HG03354 (cell line): Measurements from ENCODE around the gene STC2.

ENCODE experiments used
- ATAC-seq: cut with Tn5 transposase; IDR thresholded peaks from one replicate; pipeline ENCODE4 v1.9.1; 2021; ENCODE audit warnings: mild to moderate bottlenecking; ENCODE audit not compliant: unreplicated experiment, poor library complexity, severe bottlenecking

The STC2 gene

DNA sequence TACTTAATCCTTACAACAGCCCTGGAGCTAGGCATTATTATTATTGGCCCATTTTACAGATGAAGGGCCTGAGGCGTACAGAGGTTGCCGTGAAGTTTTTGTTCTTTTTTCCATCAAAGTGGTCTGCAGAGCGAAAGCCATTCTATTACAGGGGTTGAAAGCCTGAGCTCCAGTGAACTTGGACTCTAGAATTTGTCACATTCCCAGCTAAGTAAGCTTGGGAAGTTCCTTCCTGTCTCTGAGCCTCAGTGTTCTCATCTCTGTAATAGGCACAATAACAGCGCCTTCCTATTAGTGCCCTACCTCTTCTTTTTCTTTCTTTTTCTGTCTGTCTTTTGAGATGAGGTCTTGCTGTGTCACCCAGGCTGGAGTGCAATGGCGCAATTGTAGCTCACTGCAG, 49.0 kb downstream of the STC2 start:
- ATAC-seq, result no peak

DNA sequence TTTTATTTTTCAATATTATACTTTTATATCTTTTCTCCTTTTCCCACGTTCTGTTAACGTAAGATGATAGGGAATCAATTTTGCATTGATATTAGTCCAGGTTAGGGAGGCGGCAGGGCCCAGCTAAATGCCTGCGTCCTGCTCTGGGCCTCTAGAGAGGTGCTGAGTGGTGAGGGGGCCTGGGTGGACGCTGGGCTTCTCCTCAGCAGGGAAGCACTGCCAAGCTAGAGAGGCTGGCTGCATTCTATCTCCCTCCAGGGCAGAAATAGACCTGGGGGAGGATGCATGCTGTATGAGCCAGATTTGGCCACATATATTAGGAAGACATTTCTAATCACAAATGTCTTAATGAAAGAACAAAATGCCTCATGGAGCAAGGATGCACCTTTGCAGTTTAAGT, 49.6 kb downstream of the STC2 start:
- no peak for ATAC-seq

DNA sequence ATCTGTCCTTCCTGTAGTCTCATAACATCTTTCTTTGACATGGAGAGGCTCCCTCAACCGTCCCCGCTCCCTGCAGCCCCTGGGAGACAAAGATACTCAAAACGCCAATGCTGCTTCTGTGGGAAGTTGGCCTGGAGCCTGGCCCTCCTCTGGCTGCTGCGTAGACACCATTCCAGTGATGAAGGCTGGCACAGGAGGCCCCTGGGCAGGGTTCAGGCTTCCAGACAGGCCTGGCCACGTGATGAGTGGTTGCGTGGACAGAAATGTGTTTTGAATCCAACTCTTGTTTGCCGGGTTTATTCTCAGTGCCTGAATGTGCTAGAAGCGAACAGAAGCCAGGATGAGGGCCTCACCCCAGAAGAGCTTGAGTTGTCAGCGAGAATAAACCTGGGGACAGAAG, 50.0 kb downstream of the STC2 start:
- no peak for ATAC-seq

DNA sequence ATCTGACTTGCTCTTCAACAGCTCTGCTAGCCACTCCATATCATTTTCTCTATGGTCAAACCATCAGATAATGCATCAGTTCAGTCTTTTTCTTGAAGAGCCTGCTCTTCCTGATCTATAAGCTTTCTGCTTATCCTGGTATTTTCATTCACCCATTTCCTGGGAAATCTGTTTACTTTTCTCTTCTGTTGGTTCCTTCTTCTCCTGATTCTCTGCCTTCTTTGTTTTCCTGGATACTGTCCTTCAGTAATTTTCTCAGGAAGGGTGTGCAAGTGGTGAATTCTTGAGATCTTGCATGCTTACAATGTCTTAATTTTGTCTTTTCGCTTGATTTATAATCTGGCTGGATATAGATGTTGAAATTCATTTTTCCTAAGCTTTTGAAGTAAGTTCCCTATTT, 53.4 kb downstream of the STC2 start:
- no peak for ATAC-seq

DNA sequence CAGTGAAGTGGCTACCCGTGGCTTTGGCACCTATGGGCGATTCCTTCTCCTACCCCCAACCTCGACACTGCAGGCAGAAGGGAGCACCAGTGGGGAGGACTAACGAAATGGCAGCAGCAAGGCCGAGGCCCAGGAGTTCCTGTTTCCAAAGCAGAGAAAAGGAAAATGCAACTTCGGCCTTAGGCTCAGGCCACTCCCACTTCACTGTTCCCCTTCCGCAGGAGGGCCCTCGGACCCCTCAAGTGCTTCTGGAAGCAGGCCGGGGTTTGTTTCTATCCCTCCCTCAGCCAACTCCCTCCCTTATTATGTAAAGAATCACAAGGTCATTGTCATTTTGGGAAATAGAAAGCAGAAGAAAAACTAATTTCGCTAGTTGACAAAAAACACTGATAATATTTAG, 56.8 kb downstream of the STC2 start:
- ATAC-seq, result no peak

DNA sequence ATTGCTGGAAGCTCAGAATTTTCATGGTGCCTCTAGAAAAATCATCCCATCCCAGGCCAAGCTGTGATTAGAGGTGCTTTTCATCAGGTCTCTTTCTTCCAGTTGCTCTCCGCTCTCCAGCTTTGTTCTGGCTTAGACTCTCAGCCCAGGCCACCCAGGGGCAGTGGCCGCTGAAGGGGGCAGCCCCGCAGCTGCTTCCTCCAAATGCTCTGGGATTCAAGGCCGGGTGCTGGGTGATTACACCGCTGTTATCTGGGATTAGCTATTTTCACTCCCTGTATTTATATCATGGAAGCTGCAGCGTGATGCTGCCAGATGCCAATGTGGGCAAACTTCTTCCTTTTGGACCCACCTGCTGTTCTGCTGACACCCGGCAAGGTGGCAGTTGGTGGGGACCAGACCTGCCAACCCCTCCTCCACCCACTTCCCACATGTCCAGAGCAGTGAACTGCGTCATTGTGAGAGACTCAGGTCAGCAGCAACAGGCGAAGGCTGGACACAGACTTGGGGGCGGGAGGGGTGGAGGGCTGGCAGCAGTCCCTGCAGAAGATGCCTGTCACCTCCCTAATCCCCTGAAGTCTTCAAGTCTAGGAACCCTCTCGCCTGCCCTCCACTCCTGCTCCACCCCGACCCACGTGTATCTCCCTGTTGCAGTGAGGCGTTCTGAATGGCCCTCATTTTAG, 59.3 kb downstream of the STC2 start:
- no peak for ATAC-seq

DNA sequence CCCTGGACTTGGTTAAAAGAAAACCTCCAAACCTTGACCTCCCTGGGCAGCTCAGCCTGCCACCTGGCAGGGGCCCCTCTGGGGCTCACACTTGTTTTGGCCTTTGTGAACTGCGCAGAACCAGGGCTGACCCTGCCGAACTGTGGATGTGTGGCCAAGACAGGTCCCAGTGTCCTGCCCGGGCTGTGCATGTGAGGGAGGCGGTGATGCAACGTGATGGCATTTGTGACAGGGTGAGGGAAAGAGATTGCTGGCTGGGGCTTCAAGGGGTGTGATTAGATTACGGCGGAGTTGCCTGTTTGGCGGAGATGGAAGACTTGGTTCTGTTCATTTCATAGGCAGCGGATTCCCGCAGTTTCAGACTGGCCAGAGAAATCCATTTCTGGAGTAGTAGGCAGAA, 62.8 kb downstream of the STC2 start:
- ATAC-seq, result no peak
